ENCODE measurements around the gene MISP. TPM values are rescaled to one million over a fixed set of nuclear protein-coding genes. Genes with fewer than 3 reads are reported as not detected.

MISP gene
- total RNA-seq, 5 donors from 2014 or later (not counting 1 experiment from before 2014, with no cell fraction given) = 0.10 to 0.16 (median 0.15) TPM; not detected in 2

- H3K4me1 ChIP-seq (ENCODE audit: control insufficient read depth in 1 of 2, extremely low read depth in 1 of 2, insufficient read depth in 2 of 2, low read length in 2 of 2) = no peaks in the 10 kb centered on the region
- no peaks in the 10 kb centered on the region for H3K36me3 Mint-ChIP-seq
- H3K36me3 ChIP-seq (ENCODE audit: control insufficient read depth in 2 of 2, extremely low read depth in 1 of 2, insufficient read depth in 1 of 2, low read length in 1 of 2) = no peaks in the 10 kb centered on the region
- no peaks in the 10 kb centered on the region for H3K4me1 Mint-ChIP-seq
- no peak overlapping the region for H3K4me3 Mint-ChIP-seq
- no peak overlapping the region for H3K27ac ChIP-seq (ENCODE audit: low read length)
- H3K4me3 ChIP-seq (ENCODE audit: control insufficient read depth in 1 of 2, extremely low read depth in 1 of 2, low read length in 1 of 2) = no peak overlapping the region
- H3K27ac Mint-ChIP-seq = no peak overlapping the region
- POLR2A ChIA-PET = no interaction called here
- no peaks in the 10 kb centered on the region for H3K9me3 Mint-ChIP-seq
- peaks cover 0 to 51% of the 10 kb centered on the region in 2 experiments for H3K27me3 ChIP-seq (replicated peaks in 1 of 2; ENCODE audit: control insufficient read depth in 2 of 2, extremely low read depth in 1 of 2, insufficient read depth in 2 of 2, low read length in 1 of 2)
- 92% methylated on average over 15 of the region's 15 CpGs for WGBS (ENCODE audit: insufficient coverage)
- peaks cover 3% of the 10 kb centered on the region in 2 donors for H3K27me3 Mint-ChIP-seq
- H3K9me3 ChIP-seq = no peaks in the 10 kb centered on the region
- CTCF ChIA-PET = no interaction called here
- ATAC-seq (replicated peaks in 1 of 4) (no peak), DNase-seq (no peak)
These were observed 30.0 kb downstream of the MISP start for GRCh38 chr19:780935-781334.

- Mint-ChIP-seq H3K9me3 (no peaks in the 10 kb centered on the region), H3K27ac (no peak overlapping the region)
- WGBS (ENCODE audit: insufficient coverage) = 91% methylated on average over 7 of the region's 19 CpGs
These were observed 30.9 kb downstream of the MISP start for GRCh38 chr19:781800-782184.

GRCh38 chr19:782185-782877 lies 31.4 kb downstream of the MISP start:
- WGBS (ENCODE audit: insufficient coverage) = 77% methylated on average over 24 of the region's 29 CpGs
- CTCF ChIA-PET = no interaction called here
- DNase-seq (no peak), ATAC-seq (replicated peaks in 1 of 4) (no peak)
- POLR2A ChIA-PET = no interaction called here
- Mint-ChIP-seq H3K4me1 (no peaks in the 10 kb centered on the region), H3K4me3 (no peak overlapping the region), H3K27ac (no peak overlapping the region), H3K9me3 (no peaks in the 10 kb centered on the region), H3K27me3 (peaks cover 3% of the 10 kb centered on the region in 2 donors), H3K36me3 (no peaks in the 10 kb centered on the region)
- no peak overlapping the region for H3K27ac ChIP-seq (ENCODE audit: low read length)
- H3K27me3 ChIP-seq (replicated peaks in 1 of 2; ENCODE audit: control insufficient read depth in 2 of 2, extremely low read depth in 1 of 2, insufficient read depth in 2 of 2, low read length in 1 of 2) = peaks cover 0 to 44% of the 10 kb centered on the region in 2 experiments
- no peaks in the 10 kb centered on the region for H3K36me3 ChIP-seq (ENCODE audit: control insufficient read depth in 2 of 2, extremely low read depth in 1 of 2, insufficient read depth in 1 of 2, low read length in 1 of 2)
- H3K4me1 ChIP-seq (ENCODE audit: control insufficient read depth in 1 of 2, extremely low read depth in 1 of 2, insufficient read depth in 2 of 2, low read length in 2 of 2) = no peaks in the 10 kb centered on the region
- H3K4me3 ChIP-seq (ENCODE audit: control insufficient read depth in 1 of 2, extremely low read depth in 1 of 2, low read length in 1 of 2) = no peak overlapping the region
- no peaks in the 10 kb centered on the region for H3K9me3 ChIP-seq

More at GRCh38 chr19:781800-782184, 30.9 kb downstream of the MISP start:
- no peak overlapping the region for H3K4me3 ChIP-seq (ENCODE audit: control insufficient read depth in 1 of 2, extremely low read depth in 1 of 2, low read length in 1 of 2)
- Mint-ChIP-seq H3K36me3 (no peaks in the 10 kb centered on the region), H3K4me3 (no peak overlapping the region), H3K4me1 (no peaks in the 10 kb centered on the region), H3K27me3 (peaks cover 3% of the 10 kb centered on the region in 2 donors)
- H3K27ac ChIP-seq (ENCODE audit: low read length) = no peak overlapping the region
- DNase-seq = no peak
- H3K27me3 ChIP-seq (replicated peaks in 1 of 2; ENCODE audit: control insufficient read depth in 2 of 2, extremely low read depth in 1 of 2, insufficient read depth in 2 of 2, low read length in 1 of 2) = peaks cover 0 to 46% of the 10 kb centered on the region in 2 experiments
- no peaks in the 10 kb centered on the region for H3K36me3 ChIP-seq (ENCODE audit: control insufficient read depth in 2 of 2, extremely low read depth in 1 of 2, insufficient read depth in 1 of 2, low read length in 1 of 2)
- CTCF ChIA-PET = no interaction called here
- POLR2A ChIA-PET = no interaction called here
- no peak for ATAC-seq (replicated peaks in 1 of 4)
- no peaks in the 10 kb centered on the region for H3K4me1 ChIP-seq (ENCODE audit: control insufficient read depth in 1 of 2, extremely low read depth in 1 of 2, insufficient read depth in 2 of 2, low read length in 2 of 2)
- no peaks in the 10 kb centered on the region for H3K9me3 ChIP-seq

GRCh38 chr19:782878-783668 lies 32.2 kb downstream of the MISP start:
- DNase-seq = no peak
- Histone ChIP-seq H3K9me3 (no peaks in the 10 kb centered on the region), H3K4me3 (ENCODE audit: control insufficient read depth in 1 of 2, extremely low read depth in 1 of 2, low read length in 1 of 2) (no peak overlapping the region), H3K27me3 (replicated peaks in 1 of 2; ENCODE audit: control insufficient read depth in 2 of 2, extremely low read depth in 1 of 2, insufficient read depth in 2 of 2, low read length in 1 of 2) (peaks cover 0 to 39% of the 10 kb centered on the region in 2 experiments), H3K4me1 (ENCODE audit: control insufficient read depth in 1 of 2, extremely low read depth in 1 of 2, insufficient read depth in 2 of 2, low read length in 2 of 2) (no peaks in the 10 kb centered on the region), H3K36me3 (ENCODE audit: control insufficient read depth in 2 of 2, extremely low read depth in 1 of 2, insufficient read depth in 1 of 2, low read length in 1 of 2) (no peaks in the 10 kb centered on the region), H3K27ac (ENCODE audit: low read length) (no peak overlapping the region)
- H3K27ac Mint-ChIP-seq = no peak overlapping the region
- no peaks in the 10 kb centered on the region for H3K4me1 Mint-ChIP-seq
- 69% methylated on average over 18 of the region's 30 CpGs for WGBS (ENCODE audit: insufficient coverage)
- no peak overlapping the region for H3K4me3 Mint-ChIP-seq
- no peaks in the 10 kb centered on the region for H3K36me3 Mint-ChIP-seq
- peaks cover 3% of the 10 kb centered on the region in 2 donors for H3K27me3 Mint-ChIP-seq
- POLR2A ChIA-PET = no interaction called here
- H3K9me3 Mint-ChIP-seq = no peaks in the 10 kb centered on the region
- CTCF ChIA-PET = no interaction called here
- no peak for ATAC-seq (replicated peaks in 1 of 4)

- DNase-seq (no peak), ATAC-seq (replicated peaks in 1 of 4) (no peak)
- Histone ChIP-seq H3K27ac (ENCODE audit: low read length) (no peak overlapping the region), H3K4me1 (ENCODE audit: control insufficient read depth in 1 of 2, extremely low read depth in 1 of 2, insufficient read depth in 2 of 2, low read length in 2 of 2) (peaks cover 0 to 6% of the 10 kb centered on the region in 2 experiments), H3K27me3 (replicated peaks in 1 of 2; ENCODE audit: control insufficient read depth in 2 of 2, extremely low read depth in 1 of 2, insufficient read depth in 2 of 2, low read length in 1 of 2) (peaks cover 0 to 31% of the 10 kb centered on the region in 2 experiments), H3K36me3 (ENCODE audit: control insufficient read depth in 2 of 2, extremely low read depth in 1 of 2, insufficient read depth in 1 of 2, low read length in 1 of 2) (no peaks in the 10 kb centered on the region), H3K9me3 (no peaks in the 10 kb centered on the region), H3K4me3 (ENCODE audit: control insufficient read depth in 1 of 2, extremely low read depth in 1 of 2, low read length in 1 of 2) (no peak overlapping the region)
- ChIA-PET POLR2A (interaction anchor here in 1 of 2 donors (0.6 kb wide), 1 partner anchor 1710 kb away, joined by 4 read pairs; no protein-coding TSS in a partner anchor), CTCF (interaction anchor here in 1 of 2 donors (0.6 kb wide), 1 partner anchor 1002 kb away, joined by 6 read pairs; no protein-coding TSS in a partner anchor)
- WGBS (ENCODE audit: insufficient coverage) = 88% methylated on average over 11 of the region's 13 CpGs
- Mint-ChIP-seq H3K4me1 (peaks cover 0 to 4% (median 0%) of the 10 kb centered on the region in 3 donors), H3K9me3 (no peaks in the 10 kb centered on the region), H3K27me3 (no peaks in the 10 kb centered on the region), H3K4me3 (no peak overlapping the region), H3K27ac (no peak overlapping the region), H3K36me3 (no peaks in the 10 kb centered on the region)
These were observed 33.6 kb downstream of the MISP start for GRCh38 chr19:784541-784940.

- CTCF ChIA-PET = interaction anchor here in 1 of 2 donors (0.6 kb wide), 1 partner anchor 131 kb away, joined by 7 read pairs; no protein-coding TSS in a partner anchor
- Mint-ChIP-seq H3K4me3 (no peak overlapping the region), H3K27me3 (peaks cover 3 to 6% of the 10 kb centered on the region in 2 donors), H3K9me3 (no peaks in the 10 kb centered on the region), H3K4me1 (peaks cover 0 to 4% (median 0%) of the 10 kb centered on the region in 3 donors), H3K36me3 (no peaks in the 10 kb centered on the region), H3K27ac (no peak overlapping the region)
- Histone ChIP-seq H3K36me3 (ENCODE audit: control insufficient read depth in 2 of 2, extremely low read depth in 1 of 2, insufficient read depth in 1 of 2, low read length in 1 of 2) (no peaks in the 10 kb centered on the region), H3K9me3 (no peaks in the 10 kb centered on the region), H3K4me3 (ENCODE audit: control insufficient read depth in 1 of 2, extremely low read depth in 1 of 2, low read length in 1 of 2) (no peak overlapping the region), H3K27me3 (replicated peaks in 1 of 2; ENCODE audit: control insufficient read depth in 2 of 2, extremely low read depth in 1 of 2, insufficient read depth in 2 of 2, low read length in 1 of 2) (peaks cover 0 to 22% of the 10 kb centered on the region in 2 experiments), H3K27ac (ENCODE audit: low read length) (no peak overlapping the region), H3K4me1 (ENCODE audit: control insufficient read depth in 1 of 2, extremely low read depth in 1 of 2, insufficient read depth in 2 of 2, low read length in 2 of 2) (peaks cover 0 to 6% of the 10 kb centered on the region in 2 experiments)
- no peak for ATAC-seq (replicated peaks in 1 of 4)
- POLR2A ChIA-PET = no interaction called here
- no peak for DNase-seq
- 92% methylated on average over 11 of the region's 16 CpGs for WGBS (ENCODE audit: insufficient coverage)
These were observed 36.6 kb downstream of the MISP start for GRCh38 chr19:787536-787935.

Data from T-cell (primary cell).